GM12874 (cell line): ENCODE data around the gene CTPS1.

Experiments used
- CTCF ChIP-seq: IDR thresholded peaks from 2 replicates; pipeline ENCODE4 v1.5.1; 2011; ENCODE audit warnings: low read depth, mild to moderate bottlenecking, control low read depth, low read length, moderate library complexity; ENCODE audit not compliant: insufficient read depth

Gene CTPS1

GRCh38 chr1:40986956-40987355 is 7.5 kb downstream of the CTPS1 start:
- TF ChIP-seq CTCF, result no peak

- TF ChIP-seq CTCF, result no peak
Observed at GRCh38 chr1:40987439-40988276, 8.2 kb downstream of the CTPS1 start.

GRCh38 chr1:40988280-40988679 is 8.8 kb downstream of the CTPS1 start:
- TF ChIP-seq CTCF, result no peak

- no peak for TF ChIP-seq CTCF
Observed at GRCh38 chr1:40989066-40989465, 9.6 kb downstream of the CTPS1 start.

GRCh38 chr1:40997096-40997495 is 17.6 kb downstream of the CTPS1 start:
- no peak for TF ChIP-seq CTCF

DNA sequence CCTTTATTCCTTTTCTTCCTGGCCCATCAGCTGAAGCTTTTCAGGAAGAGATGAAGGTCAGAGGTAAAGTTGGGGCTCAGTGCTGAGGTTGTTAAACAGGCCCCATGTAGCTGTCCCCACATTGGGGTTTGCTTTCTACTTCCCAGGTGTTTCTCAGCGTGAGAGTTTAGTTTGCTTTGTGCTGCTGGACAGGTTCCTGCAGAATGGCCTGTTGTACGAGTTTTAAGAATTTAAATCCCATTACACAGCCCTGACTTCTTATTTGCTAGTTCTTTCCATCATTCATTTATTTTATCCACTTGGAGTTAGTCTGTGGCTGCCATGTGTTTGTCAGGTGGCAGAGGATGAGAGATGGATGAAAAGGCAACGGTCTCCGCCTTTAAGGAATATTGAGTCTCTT is 19.2 kb downstream of the CTPS1 start:
- TF ChIP-seq CTCF, result no peak

- TF ChIP-seq CTCF, result no peak
Observed at GRCh38 chr1:41003127-41003639, 23.7 kb downstream of the CTPS1 start.
